ENCODE measurements around the gene DNAAF9.
"Not testable (repeated sequence)": the region's sequence is repeated elsewhere in the genome, so short reads cannot be mapped to it uniquely, and the experiment has no call there.

The DNAAF9 gene

GRCh38 chr20:3423126-3423525 is 15.7 kb upstream of the DNAAF9 start:
- no peak overlapping the region for H3K4me3 ChIP-seq (ENCODE audit: low read depth, low read length)
- no peak overlapping the region for H3K9ac ChIP-seq
- no peak overlapping the region for H2AFZ ChIP-seq
- no peaks in the 10 kb centered on the region for H3K9me3 ChIP-seq (ENCODE audit: control insufficient read depth, low read length)
- no peak overlapping the region for H3K4me2 ChIP-seq (ENCODE audit: low read length)
- no peaks in the 10 kb centered on the region for H3K27me3 ChIP-seq (ENCODE audit: control insufficient read depth, insufficient read depth, low read length)
- no peaks in the 10 kb centered on the region for H3K79me2 ChIP-seq
- no peak for TF ChIP-seq CTCF (IDR thresholded peaks at IDR 0.05)
- no peaks in the 10 kb centered on the region for H3K36me3 ChIP-seq (ENCODE audit: control insufficient read depth, insufficient read depth, low read length)
- H3K4me1 ChIP-seq = no peaks in the 10 kb centered on the region
- H3K27ac ChIP-seq = no peak overlapping the region

- no peak overlapping the region for H3K9ac ChIP-seq
- H3K27me3 ChIP-seq (ENCODE audit: control insufficient read depth, insufficient read depth, low read length) = no peaks in the 10 kb centered on the region
- no peak overlapping the region for H3K4me3 ChIP-seq (ENCODE audit: low read depth, low read length)
- TF ChIP-seq CTCF (IDR thresholded peaks at IDR 0.05) = no peak
- H3K4me2 ChIP-seq (ENCODE audit: low read length) = no peak overlapping the region
- no peaks in the 10 kb centered on the region for H3K4me1 ChIP-seq
- no peaks in the 10 kb centered on the region for H3K79me2 ChIP-seq
- no peak overlapping the region for H2AFZ ChIP-seq
- H3K9me3 ChIP-seq (ENCODE audit: control insufficient read depth, low read length) = no peaks in the 10 kb centered on the region
- H3K36me3 ChIP-seq (ENCODE audit: control insufficient read depth, insufficient read depth, low read length) = no peaks in the 10 kb centered on the region
- no peak overlapping the region for H3K27ac ChIP-seq
These were observed 14.5 kb upstream of the DNAAF9 start for GRCh38 chr20:3421985-3422384.

GRCh38 chr20:3420211-3420707 is 12.8 kb upstream of the DNAAF9 start:
- Histone ChIP-seq H3K4me2 (ENCODE audit: low read length) (no peak overlapping the region), H3K9me3 (ENCODE audit: control insufficient read depth, low read length) (no peaks in the 10 kb centered on the region), H3K79me2 (no peaks in the 10 kb centered on the region), H3K4me1 (no peaks in the 10 kb centered on the region), H3K4me3 (ENCODE audit: low read depth, low read length) (no peak overlapping the region), H2AFZ (no peak overlapping the region), H3K36me3 (ENCODE audit: control insufficient read depth, insufficient read depth, low read length) (no peaks in the 10 kb centered on the region), H3K27ac (no peak overlapping the region), H3K9ac (no peak overlapping the region), H3K27me3 (ENCODE audit: control insufficient read depth, insufficient read depth, low read length) (no peaks in the 10 kb centered on the region)
- TF ChIP-seq CTCF (IDR thresholded peaks at IDR 0.05) = no peak

GRCh38 chr20:3418161-3418560 is 10.7 kb upstream of the DNAAF9 start:
- H3K4me2 ChIP-seq (ENCODE audit: low read length); H3K4me1 ChIP-seq; H3K9ac ChIP-seq; H3K4me3 ChIP-seq (ENCODE audit: low read depth, low read length); H3K27me3 ChIP-seq (ENCODE audit: control insufficient read depth, insufficient read depth, low read length); H3K9me3 ChIP-seq (ENCODE audit: control insufficient read depth, low read length); H3K36me3 ChIP-seq (ENCODE audit: control insufficient read depth, insufficient read depth, low read length); H3K27ac ChIP-seq; H3K79me2 ChIP-seq; H2AFZ ChIP-seq: not testable (repeated sequence)

- no peak overlapping the region for H3K27ac ChIP-seq
- no peak for TF ChIP-seq CTCF (IDR thresholded peaks at IDR 0.05)
- H3K27me3 ChIP-seq (ENCODE audit: control insufficient read depth, insufficient read depth, low read length) = no peaks in the 10 kb centered on the region
- H3K36me3 ChIP-seq (ENCODE audit: control insufficient read depth, insufficient read depth, low read length) = no peaks in the 10 kb centered on the region
- no peak overlapping the region for H2AFZ ChIP-seq
- no peaks in the 10 kb centered on the region for H3K79me2 ChIP-seq
- H3K9ac ChIP-seq = no peak overlapping the region
- H3K4me1 ChIP-seq = no peaks in the 10 kb centered on the region
- H3K9me3 ChIP-seq (ENCODE audit: control insufficient read depth, low read length) = no peaks in the 10 kb centered on the region
- H3K4me2 ChIP-seq (ENCODE audit: low read length) = no peak overlapping the region
- no peak overlapping the region for H3K4me3 ChIP-seq (ENCODE audit: low read depth, low read length)
These were observed 6.7 kb upstream of the DNAAF9 start for GRCh38 chr20:3414122-3414521.
